GM19463 (cell line): ENCODE results near the gene VAMP2.

Experiments
- ATAC-seq: cut with Tn5 transposase; IDR thresholded peaks from one replicate; pipeline ENCODE4 v1.9.1; 2021; ENCODE audit warnings: mild to moderate bottlenecking, moderate library complexity; ENCODE audit not compliant: unreplicated experiment

VAMP2 gene

GRCh38 chr17:8162233-8162996 lies at the start of gene VAMP2:
TSS of gene VAMP2 (minus strand) at chr17:8162948. CDS start at chr17:8162879, 69 bp downstream.
- no peak for ATAC-seq

GRCh38 chr17:8210761-8211458 lies 48.2 kb upstream of the VAMP2 start:
- peak; percentile 23 for ATAC-seq

GRCh38 chr17:8209907-8210760 lies 47.4 kb upstream of the VAMP2 start, which contains the start of gene AURKB:
TSS of gene AURKB (minus strand) at chr17:8210575. CDS start at chr17:8210224, 351 bp downstream.
- peak; percentile 87 for ATAC-seq

GRCh38 chr17:8206536-8206935 lies 43.8 kb upstream of the VAMP2 start:
- ATAC-seq, result no peak

GRCh38 chr17:8204761-8205555 lies 42.2 kb upstream of the VAMP2 start:
- no peak for ATAC-seq

GRCh38 chr17:8192070-8192815 lies 29.5 kb upstream of the VAMP2 start:
- ATAC-seq, result peak; percentile 25

- ATAC-seq, result no peak
Observed at GRCh38 chr17:8190506-8190905, 27.8 kb upstream of the VAMP2 start.

GRCh38 chr17:8189711-8190477 lies 27.1 kb upstream of the VAMP2 start, which contains the start of gene BORCS6:
TSS of gene BORCS6 (minus strand) at chr17:8190180. CDS start at chr17:8190140, 40 bp downstream.
- ATAC-seq, result peak; percentile 44

GRCh38 chr17:8189041-8189710 lies 26.4 kb upstream of the VAMP2 start:
- no peak for ATAC-seq

GRCh38 chr17:8188263-8188839 lies 25.6 kb upstream of the VAMP2 start:
- ATAC-seq, result no peak

- peak; percentile 24 for ATAC-seq
Observed at GRCh38 chr17:8187517-8188262, 24.9 kb upstream of the VAMP2 start.

GRCh38 chr17:8186787-8187516 lies 24.2 kb upstream of the VAMP2 start:
- peak; percentile 16 for ATAC-seq

GRCh38 chr17:8186446-8186786 lies 23.7 kb upstream of the VAMP2 start:
- no peak for ATAC-seq

GRCh38 chr17:8185582-8186445 lies 23.1 kb upstream of the VAMP2 start:
- no peak for ATAC-seq

- ATAC-seq, result no peak
Observed at GRCh38 chr17:8176998-8177731, 14.4 kb upstream of the VAMP2 start.
